ENCODE measurements around the gene PARD3.
"Not testable (repeated sequence)": the region's sequence is repeated elsewhere in the genome, so short reads cannot be mapped to it uniquely, and the experiment has no call there.

The PARD3 gene

DNA sequence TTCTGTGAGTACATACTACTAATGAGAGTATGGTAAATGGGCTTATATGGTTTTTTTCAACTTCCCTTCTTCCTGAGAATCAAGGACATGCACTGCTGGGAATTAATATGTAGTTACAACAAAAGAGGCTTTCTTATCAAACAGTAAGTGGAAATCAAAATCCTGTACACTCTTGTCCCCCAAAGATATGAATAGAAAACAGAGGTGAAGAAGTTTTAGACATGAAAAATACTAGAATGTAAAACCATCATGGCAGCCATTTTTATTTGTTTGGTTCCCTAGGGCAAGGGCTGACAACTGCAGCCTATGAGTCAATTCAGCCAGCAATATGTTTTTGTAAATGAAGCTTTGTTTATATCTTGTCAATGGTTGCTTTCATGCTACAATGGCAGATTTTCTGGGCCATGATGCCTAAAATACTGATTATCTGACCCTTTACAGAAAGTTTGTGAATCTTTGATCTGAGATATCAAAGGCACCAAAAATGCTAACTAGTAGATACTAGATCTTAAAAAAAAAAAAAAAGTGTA is 422.4 kb downstream of the PARD3 start:
- no peak for DNase-seq (ENCODE audit: low read depth in 2 of 2)

DNA sequence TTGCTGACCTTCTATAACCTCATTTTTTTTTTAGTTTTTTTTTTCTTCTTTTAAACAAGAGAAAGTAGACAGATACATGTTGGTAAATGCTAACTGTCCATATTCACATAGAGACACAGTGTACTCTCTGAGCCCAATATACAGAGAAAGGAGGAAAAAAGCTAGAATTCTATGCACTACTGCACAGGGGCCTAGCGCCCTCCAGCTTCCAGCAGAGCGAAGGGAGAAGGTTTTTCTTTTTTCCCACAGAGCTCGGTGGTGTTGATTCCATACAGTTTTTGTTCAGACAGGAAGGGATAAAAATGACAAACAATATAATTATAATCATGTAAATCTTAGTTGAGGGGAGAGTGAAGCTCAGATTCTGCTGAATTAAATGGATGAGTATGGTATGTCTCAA is 423.9 kb downstream of the PARD3 start:
- not testable (repeated sequence) for DNase-seq (ENCODE audit: low read depth in 2 of 2)

DNA sequence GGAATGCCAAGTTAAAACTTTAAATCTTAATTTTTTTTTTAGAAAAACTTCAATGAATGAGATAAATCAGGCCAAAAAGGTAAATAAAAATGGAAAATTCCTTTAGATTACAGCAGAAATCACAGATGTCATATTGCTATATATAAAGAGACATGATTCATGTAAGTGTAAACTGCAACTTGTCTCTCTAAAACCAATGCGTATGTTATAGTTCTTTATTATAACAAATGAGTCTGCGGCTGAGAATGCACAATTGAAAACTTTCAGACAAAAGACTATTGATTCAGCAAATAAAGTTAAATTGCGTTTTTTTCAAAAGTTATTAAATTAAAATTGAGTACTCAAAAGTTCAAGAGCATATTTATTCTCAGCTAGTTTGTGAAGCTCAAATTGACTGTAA is 425.3 kb downstream of the PARD3 start:
- no peak for DNase-seq (ENCODE audit: low read depth in 2 of 2)

DNA sequence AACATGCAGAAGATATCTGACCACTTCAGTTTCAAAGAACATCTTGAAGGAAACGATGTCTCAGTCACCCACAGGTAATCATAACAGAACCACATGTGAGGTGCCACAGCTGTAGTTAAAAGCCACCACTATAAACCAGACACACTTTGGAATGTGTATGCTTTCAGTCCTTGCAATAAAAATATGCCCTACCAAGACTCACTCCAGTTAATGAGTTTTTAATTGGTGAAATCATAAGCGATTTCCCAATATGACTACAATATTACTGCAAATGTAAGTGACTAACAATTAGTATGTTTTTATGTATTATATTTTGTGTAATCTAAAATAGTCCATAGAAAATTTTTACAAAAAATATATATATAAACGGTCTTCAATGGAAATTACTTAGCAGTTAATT is 428.2 kb downstream of the PARD3 start:
- no peak for DNase-seq (ENCODE audit: low read depth in 2 of 2)

DNA sequence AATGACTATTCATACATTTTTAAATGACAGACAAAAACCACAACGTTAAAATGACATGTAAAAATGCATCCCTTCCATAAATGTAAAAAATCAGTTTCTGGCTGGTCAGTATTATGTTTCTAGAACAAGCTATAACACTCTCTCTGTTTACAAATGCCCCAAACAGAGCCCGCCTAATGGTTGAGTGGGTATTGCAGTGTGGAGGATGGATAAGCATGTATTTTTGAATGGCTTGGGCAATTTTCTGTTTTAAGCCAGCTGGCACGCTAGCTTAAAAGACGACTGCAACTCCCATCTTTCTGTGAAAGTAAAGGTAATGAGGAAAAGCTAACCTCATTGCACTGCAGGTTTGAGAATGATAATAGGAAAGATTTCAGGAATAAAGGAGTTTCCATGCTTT is 430.7 kb downstream of the PARD3 start:
- DNase-seq (ENCODE audit: low read depth in 2 of 2), result no peak

DNA sequence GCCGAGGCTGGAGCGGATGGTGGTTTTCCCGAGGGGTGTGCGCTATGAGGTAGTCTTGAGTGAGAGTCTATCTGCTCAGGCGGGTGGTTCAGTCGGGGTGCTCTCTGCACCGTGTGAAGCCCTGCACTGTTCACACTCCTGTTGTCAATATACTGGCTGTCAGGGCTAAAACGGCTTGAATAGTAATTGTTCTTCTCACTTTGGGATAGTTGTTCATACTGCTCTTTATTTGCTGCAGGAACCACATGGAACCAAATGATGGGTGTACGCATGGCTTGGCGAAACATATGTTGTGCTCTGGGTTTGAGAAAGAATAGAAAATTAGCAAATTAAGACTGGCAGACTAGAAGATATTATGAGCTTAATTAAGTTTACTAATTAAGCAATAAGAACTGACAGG is 432.5 kb downstream of the PARD3 start:
- no peak for DNase-seq (ENCODE audit: low read depth in 2 of 2)

DNA sequence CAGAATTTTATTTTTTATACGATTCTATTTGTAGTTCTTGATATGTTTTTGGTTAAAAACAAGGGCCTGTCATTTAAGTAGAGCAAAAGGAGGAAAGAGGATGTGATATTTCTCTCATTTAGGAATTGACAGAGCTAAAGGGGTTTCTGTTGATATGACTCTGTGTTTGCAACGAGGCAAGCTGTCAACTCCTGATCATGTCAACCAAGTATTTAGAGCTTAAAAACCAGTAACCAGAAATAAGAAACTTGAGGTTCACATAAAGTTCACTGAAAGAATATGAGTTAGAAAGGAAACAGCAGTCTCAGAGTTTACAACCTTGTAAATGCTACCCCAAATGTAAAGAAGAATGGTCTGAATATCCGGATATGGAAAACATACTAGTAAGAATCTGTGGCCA is 434.2 kb downstream of the PARD3 start:
- no peak for DNase-seq (ENCODE audit: low read depth in 2 of 2)

DNA sequence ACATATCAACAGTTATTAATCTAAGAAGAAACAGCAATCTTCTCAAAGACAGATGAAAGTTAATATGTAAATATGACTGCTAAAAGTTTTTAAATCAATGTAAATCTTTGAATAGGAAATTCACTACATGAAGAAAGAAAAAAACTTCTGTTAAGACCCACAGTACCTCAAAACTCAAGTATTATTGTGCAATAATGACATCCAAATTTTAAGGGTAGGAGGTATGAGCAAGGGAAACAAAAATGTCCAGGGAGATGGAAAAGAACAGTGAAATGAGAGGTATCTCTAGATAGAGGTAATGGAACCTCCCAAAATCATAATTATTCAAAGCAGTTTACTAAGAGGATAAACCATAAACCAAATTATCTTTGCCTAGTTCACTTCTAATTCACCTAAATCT is 436.8 kb downstream of the PARD3 start:
- no peak for DNase-seq (ENCODE audit: low read depth in 2 of 2)

DNA sequence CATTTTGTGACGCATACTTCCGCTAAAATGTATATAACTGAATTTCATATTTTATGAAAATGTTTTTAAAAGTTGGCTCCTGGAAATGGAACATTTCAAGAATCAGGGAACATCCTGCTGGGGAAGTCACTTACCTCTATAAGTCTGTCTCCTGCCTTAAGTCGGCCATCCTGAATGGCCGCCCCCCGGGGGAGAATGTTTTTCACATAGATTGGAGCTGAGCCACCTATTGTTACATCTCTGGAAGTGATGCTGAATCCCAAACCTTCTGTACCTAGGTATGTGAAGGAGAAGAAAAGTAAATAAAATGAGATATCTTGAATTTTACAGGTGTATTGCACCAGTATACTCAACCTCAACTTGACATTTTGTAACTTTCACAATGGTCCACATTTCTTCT is 437.3 kb downstream of the PARD3 start:
- no peak for DNase-seq (ENCODE audit: low read depth in 2 of 2)

DNA sequence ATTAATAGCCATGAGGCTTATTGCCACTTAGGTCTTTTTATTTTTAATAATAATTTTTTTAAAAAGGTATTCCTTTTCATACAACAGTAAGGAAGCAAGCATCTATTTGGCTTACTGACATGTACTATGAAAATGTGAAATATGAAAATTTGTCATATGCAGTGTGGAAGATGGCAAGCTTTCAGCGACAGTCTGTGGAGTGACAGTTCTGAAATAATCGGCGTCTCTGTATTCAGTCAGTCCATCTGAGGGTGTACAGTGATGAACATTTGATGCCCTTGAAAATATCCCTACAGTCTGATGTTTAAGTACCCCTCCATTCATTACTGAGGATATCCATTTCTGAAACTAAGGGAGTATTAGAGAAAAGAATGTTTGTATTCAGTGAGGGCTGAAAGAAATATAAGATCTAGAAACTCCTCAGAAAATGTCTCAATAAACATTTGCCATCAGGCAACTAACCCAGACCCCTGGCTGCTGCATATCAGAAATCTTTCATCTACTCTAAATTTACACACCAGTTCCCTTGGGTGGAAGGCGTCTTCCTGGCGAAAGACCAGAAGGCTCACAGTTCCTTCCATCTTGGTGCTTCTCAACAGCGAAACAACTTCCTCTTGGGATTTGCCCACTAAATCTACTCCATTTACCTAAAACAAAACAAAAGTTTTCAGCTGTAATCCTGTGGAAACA is 440.6 kb downstream of the PARD3 start:
- DNase-seq (ENCODE audit: low read depth in 2 of 2), result no peak

DNA sequence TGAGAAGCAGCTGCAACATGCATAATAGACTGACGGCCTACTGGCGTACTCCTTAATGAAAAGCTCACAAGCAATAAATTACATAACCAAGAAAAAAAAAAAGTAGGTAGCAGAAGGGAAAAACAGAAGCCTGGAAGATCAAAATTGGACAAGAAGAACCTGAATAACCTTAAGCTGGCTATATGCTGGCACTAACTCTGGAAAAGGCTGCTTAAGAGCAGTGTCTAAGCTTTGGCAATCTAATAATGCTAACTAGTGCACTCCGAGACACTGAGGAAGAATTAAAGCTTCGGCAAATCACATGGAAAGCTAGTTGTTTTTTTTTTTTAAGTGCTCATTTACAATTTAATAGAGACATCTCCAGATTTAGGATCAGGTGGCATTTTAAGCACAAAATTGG is 441.9 kb downstream of the PARD3 start:
- no peak for DNase-seq (ENCODE audit: low read depth in 2 of 2)

DNA sequence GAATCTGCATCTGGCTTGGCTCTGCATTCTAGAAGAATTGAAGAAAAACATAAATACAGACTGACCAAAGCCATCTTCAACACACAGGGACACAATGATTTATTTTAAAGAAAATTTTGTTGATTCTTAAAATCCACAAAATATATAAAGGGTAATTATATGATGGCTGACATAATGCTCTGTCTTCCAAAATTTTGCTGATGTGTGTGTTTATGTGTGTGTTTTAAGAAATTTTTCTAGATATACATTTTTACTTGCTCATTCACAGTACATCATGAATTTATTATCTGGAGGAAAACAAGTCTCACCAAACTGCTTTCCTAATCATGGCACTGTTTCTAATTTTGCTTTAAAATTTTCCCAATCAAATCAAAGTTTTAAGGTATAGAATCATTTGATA is 442.6 kb downstream of the PARD3 start:
- no peak for DNase-seq (ENCODE audit: low read depth in 2 of 2)

DNA sequence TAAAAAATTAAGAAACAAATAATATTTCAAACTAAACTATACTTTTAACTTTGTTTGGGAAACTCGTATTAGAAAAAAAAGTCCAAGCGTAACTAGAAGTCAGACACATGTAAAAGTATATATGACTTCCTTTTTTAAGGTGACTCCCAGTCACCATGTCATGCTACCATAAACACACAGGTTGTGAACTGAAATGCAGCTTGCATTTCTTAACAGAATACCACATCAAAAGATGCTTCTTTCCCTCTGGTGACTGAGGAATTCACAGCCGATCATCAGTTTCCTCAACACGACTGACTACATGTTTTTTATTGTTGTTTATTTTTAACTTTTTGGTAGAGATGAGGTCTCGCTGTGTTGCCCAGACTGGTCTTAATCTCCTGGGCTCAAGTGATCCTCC is 445.0 kb downstream of the PARD3 start:
- DNase-seq (ENCODE audit: low read depth in 2 of 2), result no peak

DNA sequence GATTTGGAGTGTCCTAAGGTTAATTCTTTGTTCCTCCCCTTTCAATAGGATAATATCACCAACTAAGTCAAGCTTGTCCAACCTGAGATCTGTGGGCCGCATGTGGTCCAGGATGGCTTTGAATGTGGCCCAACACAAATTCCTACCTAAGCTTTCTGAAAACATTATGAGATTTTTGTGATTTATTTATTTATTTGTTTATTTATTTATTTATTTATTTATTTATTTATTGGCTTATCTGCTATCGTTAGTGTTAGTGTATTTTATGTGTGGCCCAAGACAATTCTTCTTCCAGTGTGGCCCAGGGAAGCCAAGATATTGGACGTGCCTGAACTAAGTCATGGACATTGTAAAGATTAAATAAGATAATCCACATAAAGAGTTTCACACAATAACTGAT is 446.0 kb downstream of the PARD3 start:
- DNase-seq (ENCODE audit: low read depth in 2 of 2), result no peak

DNA sequence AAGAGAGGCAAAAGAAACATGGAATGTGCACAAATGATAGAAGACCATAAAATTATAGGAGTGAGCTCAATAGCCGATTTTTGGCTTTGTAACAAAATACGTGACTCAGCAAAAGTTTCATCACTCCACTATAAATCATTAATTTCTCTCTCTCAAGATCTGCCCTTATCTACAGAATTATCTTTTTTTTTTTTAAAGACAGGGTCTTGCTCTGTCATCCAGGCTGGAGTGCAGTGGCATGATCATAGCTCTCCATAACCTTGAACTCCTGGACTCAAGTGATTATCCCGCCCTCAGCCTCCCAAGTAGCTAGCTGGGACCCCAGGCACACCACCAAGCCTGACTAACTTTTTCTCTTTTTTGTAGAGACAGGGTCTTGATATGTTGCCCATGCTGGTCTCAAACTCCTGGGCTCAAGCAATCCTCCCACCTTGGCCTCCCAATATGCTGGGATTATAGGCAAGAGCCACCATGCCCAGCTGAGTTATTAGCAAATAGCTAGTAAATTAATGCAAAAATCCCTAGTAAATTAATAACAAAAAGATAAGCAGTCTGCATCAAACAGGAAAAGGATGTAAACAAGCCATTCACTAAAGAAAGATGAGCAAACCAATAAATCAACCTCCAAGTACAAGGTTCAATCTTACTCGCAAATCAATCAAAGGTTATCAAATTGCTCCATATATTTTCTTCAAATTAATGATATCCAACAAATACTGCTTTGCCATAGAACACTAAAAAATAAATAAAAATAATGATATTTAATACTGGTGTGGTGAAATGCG is 450.7 kb downstream of the PARD3 start:
- DNase-seq (ENCODE audit: low read depth in 2 of 2), result no peak

DNA sequence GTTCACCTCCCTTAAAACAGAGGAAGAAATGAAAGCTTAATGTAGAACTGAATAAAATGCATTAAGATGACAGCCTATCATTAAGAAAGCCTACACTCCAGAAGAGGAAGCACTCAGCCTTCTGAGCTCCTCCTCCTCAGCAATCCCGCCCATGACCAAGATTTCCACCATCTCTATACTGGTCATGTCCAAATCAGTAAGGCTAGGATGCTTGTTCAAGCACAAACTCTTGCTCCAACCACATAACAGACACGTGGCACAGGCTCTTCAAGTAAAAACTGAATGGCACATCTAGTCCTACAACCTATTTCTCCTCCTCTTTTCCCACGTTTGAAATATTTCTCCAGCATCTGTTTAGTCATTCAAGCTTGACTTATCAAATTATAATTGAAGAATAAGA is 454.1 kb downstream of the PARD3 start:
- DNase-seq (ENCODE audit: low read depth in 2 of 2), result no peak

DNA sequence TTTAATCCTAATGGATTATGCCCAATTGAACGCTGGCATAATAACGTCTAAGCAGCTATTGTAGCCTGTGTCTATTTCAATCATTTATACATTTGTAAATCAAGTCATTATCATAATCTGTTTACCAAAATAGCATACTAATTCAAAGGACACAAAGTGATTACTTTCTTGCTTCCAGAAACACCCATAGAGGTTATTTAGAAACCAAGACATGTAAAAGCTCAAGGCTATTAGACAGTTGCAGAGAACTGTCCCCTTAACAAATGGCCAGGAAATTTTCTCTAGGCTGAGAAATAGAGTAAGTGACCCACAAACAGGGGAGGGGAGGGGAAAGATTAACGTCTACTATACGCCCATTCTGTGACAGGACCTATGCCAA is 455.7 kb downstream of the PARD3 start:
- DNase-seq (ENCODE audit: low read depth in 2 of 2), result no peak

DNA sequence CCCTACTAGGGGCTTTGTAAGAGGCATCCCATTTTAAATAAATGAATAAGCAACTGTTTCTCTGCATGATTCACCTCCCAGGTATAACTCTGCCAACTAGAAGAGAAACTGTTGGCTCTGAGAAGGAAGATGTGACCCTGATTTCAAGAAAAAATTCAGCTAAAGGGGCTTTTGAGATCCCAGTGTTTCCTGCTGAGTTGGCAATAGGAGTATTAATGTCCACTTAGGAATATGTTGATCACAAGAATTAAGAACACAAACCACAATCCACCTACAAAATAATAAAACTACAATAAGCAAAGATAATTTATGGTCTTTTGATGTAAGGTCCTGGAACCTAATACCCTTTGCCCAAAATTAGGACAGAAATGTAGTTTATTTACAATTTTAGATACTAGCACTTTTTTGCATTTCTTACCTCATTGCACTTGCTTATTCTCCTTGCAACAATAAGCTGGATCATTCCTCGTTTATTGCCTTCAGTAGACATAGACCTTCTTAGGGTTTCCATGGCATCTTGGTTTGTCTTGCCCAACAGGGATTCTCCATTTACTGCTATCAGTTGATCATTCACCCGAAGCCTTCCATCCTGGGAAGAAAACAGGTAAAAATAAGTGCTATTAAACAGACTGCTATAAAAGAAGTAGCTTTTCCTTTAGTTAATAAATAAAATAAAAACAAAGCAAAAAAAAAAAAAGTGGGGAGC is 456.2 kb downstream of the PARD3 start:
- DNase-seq (ENCODE audit: low read depth in 2 of 2), result no peak

DNA sequence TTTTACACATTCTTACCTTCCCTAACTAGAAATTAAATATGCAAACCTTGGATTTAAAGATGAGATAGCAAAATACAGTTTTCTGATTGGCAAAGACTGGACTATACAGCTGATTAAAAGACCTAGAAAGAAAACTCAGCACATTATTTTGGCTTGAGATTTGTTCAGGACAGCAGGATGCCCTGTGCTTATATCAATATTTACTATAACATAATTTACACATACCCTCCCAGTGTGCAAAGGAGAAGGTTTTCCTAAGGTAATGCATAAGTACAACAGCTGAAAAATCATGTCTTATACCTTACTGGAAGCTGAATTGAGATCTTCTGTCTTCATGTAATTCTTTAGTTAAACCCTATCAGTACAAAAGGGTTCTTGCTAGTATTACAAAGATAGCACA is 458.6 kb downstream of the PARD3 start:
- no peak for DNase-seq (ENCODE audit: low read depth in 2 of 2)

DNA sequence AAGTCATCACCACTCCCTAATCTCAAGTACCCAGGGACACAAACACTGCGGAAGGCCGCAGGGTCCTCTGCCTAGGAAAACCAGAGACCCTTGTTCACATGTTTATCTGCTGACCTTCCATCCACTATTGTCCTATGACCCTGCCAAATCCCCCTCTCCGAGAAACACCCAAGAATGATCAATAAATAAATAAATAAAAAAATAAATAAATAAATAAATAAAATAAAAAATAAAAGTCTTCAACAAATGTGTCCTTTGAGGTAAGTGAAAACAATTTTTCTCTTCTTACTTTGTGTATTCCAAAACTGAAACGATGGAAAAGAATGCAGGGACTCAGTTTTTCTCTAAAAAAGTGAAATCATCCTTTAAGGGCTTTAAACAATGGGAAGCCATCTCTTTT is 461.6 kb downstream of the PARD3 start:
- not testable (repeated sequence) for DNase-seq (ENCODE audit: low read depth in 2 of 2)

DNA sequence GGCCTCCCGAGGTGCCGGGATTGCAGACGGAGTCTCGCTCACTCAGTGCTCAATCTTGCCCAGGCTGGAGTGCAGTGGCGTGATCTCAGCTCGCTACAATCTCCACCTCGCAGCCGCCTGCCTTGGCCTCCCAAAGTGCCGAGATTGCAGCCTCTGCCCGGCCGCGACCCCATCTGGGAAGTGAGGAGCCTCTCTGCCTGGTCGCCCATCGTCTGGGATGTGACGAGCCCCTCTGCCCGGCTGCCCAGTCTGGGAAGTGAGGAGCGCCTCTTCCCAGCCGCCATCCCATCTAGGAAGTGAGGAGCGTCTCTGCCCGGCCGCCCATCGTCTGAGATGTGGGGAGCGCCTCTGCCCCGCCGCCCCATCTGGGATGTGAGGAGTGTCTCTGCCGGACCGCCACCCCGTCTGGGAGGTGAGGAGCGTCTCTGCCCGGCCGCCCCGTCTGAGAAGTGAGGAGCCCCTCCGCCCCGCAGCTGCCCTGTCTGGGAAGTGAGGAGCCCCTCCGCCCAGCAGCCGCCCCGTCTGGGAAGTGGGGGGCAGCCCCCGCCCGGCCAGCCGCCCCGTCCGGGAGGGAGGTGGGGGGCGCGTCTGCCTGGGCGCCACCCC is 462.4 kb downstream of the PARD3 start:
- not testable (repeated sequence) for DNase-seq (ENCODE audit: low read depth in 2 of 2)

DNA sequence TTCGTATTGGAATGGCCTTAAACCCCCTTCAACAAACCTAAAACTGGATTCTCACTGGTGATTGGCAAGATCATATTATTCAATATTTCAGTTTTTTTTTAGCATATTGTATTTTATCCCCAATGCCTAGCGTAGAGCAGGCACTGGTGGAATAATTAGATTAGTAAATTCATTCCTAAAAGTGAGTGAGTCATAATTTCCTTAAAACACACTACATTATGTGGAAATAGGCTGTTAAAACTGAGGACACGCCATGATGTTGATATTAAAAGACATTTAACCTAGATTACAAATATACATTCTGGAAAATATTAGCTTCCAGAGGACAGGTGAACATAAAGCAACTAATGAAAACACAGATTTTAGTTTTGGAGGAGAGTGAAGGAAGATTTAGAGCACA is 463.9 kb downstream of the PARD3 start:
- DNase-seq (ENCODE audit: low read depth in 2 of 2), result no peak

Data from fibroblast of skin of left biceps (primary cell).